ENCODE data around the gene DEFB132.

DEFB132 gene

DNA sequence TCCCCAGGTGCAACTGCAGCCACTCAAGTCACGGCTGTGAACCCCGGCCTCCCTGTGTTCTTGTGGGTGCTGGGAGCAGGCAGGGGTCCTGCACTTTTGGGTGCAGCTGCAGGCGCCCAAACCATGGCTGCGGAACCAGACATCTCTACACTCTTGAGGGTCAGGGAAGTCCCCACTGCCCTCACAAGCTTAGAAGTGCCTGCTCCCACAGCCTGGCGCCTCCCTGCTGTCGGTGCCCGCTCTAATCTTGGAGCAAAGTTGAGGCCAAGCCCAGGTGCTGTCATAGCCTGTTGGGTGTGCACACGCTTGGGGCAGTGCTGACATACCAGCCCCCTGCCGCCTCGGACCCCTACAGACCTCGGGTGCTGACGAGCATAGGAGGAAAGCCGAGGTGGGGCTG, 6.2 kb downstream of the DEFB132 start:
- no peak for DNase-seq (ENCODE audit: low spot score)

DNA sequence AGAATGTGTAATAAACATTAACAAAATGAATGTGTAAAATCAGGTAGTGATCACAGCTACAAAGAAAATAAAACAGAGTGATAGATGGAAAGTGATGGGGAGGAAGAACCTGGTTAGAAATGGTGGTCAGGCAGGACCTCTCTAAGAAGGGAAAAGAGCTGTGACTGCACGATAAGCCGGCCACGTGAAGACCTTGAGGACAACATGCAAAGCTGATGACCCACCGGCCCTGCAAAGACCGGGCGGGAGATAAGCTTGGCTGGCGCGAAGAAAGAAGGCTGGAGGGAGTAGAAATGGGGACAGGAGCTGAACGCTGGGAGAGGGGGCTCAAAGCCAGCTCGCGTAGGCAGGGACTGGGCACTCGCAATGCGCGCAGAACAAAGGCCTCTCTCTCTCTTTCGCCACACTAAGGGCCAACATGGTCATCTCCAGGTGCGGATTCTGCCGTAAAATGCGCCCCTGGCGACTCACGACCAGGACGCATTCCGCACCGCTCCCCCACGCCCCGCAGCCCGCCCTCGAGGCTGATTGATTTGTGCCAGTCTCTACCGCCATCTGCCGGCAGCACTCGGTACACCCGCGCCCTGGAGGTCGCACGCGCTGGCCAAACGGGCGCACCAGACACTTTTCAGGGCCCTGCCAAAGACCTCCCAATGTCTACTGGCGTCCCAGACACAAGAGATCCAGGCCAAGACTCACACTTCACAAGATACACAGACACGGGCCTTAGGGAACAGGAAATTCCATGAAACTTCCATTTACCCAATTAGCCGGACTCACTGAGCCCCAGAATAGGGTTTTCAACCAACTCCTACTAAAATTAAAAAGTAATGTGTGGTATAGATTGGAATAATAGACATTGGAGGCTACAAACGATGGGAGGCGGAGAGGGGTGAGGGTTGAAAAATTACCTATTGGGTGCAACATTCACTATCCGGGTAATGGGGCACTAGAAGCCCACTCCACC, 9.4 kb downstream of the DEFB132 start:
- DNase-seq (ENCODE audit: low spot score): peak; percentile 91

DNA sequence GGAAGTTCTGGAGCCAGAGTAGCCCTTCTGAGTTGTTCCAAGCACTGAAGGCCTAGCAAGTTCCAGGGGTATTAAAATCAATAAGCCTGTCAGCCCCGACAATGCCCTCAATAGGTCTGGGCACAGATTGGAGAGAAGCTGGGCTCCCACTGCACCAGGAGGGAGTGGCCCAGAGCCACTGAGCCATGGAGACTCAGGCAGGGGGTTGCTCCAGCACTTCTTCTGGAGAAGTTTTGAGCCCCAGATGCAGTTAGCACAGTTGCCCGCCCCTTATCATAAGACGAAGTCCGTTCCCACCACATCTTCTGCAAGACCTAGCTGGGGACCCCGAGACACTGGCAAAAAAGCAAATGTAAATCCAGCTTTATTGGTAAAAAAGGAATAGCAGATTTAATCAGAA, 13.0 kb downstream of the DEFB132 start:
- DNase-seq (ENCODE audit: low spot score): no peak

DNA sequence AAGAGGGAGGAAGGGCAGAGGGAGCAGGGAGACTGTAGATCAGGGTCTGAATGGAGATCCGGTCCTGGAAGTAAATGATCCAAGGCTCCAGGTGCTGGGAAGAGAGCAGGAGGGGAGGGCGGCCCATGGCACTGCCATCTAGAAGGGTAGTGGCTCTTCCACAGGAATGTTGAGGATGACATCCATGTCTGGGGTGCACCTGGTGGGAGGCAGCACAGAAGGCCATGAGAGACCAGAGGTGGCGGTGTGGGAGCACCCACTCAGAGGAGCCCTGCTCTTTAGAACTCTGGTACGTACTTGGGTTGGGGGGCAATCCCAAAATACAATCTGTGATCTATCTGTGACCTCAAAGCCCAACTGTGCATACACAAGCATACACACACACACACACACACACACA, 13.5 kb downstream of the DEFB132 start:
- DNase-seq (ENCODE audit: low spot score): no peak

DNA sequence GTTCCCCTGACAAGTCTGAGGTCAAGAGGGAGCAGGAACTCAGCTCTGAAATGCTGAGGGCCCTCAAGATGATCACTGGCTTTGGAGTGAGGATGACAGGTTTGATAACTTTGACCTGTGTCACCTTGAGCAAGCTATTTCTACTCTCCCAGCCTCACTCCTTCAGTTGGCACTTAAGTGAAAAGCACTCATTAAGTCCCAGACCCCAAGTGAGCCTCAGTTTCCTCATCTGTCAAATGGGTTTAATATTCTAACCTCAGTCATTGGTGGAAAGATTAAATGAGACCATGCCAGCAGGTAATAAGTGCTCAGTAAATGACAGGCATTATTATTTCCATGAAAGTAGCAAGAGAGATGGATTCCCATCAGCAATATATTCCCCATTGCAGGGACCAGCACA, 14.0 kb downstream of the DEFB132 start:
- DNase-seq (ENCODE audit: low spot score): no peak

DNA sequence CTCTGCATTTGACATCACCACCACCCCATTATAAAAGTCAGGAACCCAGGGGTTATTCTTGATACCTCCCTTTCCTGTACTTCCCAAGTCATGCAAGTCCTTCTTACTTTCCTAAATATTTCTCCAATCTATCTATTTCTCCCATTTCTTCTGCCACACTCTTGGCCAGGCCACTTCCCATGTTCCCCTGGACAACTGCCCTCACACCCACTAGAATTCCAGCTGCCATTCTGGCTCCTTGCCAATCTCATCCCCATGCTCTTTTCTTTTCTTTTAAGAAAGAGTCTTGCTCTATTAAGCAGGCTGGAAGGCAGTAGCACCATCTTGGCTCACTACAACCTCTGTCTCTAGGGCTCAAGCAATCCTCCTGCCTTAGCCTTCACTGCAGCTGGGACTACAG, 15.2 kb downstream of the DEFB132 start:
- DNase-seq (ENCODE audit: low spot score): no peak

DNA sequence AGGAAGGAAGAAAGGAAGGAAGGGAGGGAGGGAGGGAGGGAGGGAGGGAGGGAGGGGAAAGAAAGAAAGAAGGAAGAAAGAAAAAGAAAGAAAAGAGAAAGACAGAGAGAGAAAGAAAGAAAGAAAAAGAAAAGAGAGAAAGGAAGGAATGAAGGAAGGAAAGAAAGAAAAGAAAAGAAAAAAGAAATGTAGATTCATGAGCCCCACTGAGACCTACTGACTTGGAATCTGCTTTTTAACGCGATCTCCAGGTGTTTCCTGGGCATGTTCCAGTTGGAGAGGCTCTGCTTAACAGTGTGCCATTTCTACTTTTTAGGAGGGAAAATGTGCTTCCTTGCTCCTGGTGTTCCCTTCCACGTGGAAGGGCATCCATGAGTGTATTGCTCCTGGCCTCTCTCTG, 16.4 kb downstream of the DEFB132 start:
- DNase-seq (ENCODE audit: low spot score): no peak

DNA sequence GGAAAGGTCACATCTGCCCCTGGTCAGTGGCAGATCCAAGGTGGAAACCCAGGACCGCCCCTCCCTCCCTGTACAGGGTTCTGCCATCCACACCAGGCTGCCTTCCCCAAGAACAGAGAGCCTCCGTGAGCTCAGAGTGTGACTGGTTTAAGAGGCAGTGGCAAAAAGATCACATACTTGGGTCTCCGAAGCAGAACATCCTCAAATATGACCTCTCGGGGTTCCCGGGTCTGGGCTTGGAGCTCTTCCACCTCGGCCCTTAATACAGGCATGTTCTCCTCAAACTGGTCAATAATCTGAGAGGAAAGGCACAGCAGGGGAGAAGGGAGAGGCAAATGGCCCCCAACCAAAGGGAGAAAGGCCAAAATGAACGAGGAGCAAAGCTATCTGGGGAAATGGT, 18.3 kb downstream of the DEFB132 start:
- DNase-seq (ENCODE audit: low spot score): no peak

DNA sequence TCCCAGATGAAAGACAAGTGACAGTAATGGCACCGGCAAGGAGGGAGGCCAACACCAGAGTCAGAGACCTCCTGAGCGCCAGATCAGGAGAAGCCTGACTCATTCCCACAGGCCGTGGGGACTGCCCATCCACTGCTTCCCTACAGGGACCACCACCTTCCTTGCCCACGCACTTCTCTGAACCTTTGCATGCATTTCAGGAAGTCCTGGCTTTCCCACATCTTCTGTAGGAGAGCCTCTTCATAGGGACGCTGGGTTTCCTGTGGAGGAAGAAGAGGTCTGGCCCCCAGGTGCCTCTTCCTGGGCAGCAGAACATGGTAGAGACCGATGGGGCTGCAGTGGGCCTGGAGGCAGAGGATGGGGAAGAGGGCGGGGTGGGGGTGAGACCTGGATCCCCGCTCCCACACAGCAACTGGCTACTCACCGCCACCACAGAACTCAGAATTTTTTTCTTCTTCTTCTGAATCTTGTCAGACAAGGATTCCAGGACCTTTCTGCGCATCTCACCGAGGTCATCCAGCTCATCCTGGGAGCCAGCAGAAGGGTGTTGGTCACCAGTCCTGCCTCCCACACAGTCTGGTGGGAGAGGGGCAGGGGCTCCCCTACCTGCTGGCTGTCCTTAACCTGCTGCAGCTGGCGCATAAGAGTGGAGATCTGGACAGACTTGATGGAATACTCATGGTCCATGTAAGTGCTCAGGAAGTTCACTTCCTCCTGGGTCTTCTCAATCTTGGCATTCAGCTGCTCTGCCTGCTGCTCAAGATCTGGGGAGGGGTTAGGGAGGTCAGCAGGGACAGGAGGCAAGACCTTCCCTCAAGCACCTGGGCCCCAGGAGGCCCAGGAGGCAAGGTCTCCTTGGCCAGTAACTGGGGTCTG, 19.3 kb downstream of the DEFB132 start:
- no peak for DNase-seq (ENCODE audit: low spot score)

DNA sequence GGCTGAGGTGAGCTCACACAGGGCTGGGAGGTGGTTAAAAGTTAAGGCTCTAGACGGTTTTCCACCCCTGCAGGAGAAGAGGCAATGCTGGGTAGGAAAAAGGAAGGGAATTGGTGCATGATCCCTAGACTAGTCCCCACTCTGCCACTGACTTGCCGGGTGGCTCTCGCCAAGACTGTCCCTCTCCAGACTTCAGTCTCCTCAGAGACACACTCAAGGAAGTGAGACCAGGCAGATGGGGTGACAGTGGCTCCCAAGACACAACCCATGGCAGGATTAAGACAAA, 19.9 kb downstream of the DEFB132 start:
- DNase-seq (ENCODE audit: low spot score): no peak

DNA sequence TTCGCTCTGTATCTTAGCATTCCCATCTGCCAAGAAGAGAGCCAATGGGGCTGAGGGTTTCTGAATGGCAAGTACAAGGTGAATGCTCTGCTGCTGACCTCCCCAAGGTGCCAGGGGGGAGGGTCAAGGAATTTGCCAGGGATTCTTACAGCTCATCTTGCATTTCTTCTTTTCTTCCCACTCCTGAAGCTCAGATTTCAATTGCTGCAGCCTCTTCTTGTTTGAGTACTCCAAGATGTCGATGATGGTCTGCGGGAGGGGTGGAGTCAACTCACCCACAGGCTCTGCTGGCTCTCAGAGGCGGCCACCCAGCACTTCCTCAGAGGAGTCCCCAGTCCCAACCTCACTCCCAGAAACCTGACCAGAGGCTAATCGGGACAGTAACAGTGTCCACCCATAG, 20.7 kb downstream of the DEFB132 start:
- no peak for DNase-seq (ENCODE audit: low spot score)

DNA sequence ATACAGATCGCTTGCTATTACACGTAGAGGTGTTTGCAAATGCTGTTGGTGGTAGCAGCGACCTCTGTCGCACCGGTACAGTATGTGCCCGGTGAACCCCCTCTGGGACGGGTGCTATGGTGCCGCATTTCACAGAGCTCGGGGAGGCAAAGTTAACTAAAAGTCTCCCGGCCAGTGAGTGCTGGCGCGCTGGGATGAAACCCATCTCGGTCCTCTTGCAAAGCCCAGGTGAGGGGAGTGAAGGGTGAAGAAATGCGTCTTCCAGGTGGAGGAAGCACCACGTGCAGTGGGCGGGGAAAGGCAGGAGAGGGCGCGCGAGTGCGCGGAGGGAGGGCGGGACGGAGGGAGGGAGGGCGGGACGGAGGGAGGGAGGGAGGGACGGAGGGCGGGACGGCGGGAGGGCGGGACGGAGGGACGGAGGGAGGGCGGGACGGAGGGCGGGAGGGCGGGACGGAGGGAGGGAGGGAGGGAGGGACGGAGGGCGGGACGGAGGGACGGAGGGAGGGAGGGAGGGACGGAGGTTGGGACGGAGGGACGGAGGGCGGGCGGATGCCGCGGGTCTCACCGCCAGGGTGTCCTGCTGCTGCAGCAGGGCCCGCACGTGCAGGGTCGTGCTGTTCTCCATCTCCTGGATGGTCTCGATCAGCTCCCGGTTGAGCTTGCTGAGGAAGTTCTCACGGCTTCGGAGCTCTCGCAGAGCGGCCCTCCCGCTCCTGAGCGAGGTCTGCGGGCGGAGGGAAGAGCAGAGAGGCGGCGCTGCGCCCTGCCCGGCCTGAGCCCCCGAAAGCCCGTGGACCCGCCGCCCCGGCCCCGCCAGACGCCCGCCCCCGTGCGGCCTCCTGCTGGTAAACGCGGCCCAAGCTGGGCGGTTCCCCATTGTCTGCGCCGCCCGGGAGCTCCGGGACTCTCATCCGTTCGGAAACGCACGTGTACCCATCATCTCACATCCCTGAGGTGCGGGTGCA, 21.4 kb downstream of the DEFB132 start:
- no peak for DNase-seq (ENCODE audit: low spot score)

DNA sequence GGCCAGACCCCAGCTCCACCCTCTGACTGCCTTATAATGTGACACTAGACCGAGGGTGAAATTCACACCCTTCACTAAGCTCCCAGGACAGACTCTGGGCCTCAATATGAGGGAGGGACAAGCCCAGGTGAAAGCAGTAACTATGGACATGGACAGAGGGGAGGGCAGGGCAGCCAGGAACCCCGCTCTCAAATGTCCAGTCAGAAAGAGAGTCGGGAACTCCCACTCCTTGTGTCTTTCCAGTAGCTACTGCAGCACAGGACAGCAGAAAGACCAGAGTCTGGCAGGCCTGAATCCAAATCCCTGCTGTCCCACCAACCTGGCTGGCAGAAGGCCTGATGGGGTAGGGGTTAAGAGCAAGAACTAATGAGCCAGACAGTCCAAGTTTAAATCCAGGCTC, 26.6 kb downstream of the DEFB132 start:
- DNase-seq (ENCODE audit: low spot score): no peak

DNA sequence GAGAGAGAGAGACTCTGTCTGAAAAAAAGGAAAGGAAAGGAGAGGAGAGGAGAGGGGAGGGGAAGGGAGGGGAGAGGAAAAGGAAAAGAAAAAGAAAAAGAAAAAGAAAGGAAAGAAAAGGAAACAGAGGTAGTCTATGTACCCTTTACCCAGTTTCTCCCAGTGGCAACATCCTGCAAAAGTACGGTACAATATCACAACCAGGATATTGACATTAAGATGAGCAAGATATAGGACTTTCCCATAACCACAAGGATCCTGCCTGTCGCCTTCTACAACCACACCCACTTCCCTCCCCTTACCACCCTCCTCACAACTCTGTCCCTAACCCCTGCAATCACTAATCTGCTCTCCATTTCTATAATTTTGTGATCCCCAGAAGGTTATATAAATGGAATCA, 29.0 kb downstream of the DEFB132 start:
- no peak for DNase-seq (ENCODE audit: low spot score)

DNA sequence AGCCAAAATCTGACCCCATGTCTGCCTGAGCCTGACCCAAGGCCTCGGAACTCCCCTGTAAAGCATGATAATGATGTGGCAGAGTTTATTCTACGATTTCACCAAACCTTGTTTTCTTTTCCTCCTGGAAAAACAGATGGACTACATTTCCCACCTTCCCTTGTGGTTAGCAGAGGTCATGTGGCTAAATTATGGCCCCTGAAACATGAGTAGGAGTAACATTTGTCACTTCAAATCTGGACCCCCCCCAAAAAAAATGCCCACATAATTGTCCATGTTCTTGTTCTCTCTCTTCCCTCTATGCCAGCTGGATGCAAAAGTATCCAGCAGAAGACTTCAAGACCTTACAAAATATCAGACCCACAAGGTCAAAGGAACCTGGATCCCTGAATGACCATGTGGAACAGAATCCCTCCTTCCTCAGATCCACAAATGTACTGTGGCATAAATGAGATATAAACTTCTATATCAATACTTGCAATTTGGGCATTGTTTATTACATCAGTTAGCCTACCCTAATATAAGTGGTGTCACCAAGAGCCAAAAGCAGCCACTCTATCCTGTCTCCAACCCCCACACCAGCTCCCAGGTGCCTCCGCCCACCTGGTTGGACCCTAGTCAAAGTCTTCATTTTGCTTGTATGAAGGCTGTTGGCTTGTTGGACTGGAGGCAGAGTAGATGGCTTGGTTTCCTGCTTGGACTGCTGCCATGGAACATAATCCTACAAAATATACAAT, 31.6 kb downstream of the DEFB132 start:
- no peak for DNase-seq (ENCODE audit: low spot score)

DNA sequence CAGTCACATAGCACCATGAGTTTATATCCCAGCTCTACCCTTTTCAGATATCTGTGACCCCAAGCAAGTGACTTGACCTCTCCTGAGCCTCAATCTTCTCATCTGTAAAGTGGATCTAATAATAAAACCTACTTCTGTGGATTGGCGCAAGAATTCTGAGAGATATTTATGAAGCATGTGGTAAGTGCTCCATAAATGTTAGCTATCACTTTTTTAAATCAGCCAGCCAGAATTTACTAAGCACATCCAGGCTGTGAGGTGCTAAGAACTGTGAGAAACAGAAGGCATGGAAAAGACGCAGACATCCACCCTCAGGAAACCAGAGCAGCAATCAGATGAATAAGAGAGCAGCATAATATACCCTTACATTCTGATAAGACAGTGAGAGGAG, 32.2 kb downstream of the DEFB132 start:
- DNase-seq (ENCODE audit: low spot score): no peak

DNA sequence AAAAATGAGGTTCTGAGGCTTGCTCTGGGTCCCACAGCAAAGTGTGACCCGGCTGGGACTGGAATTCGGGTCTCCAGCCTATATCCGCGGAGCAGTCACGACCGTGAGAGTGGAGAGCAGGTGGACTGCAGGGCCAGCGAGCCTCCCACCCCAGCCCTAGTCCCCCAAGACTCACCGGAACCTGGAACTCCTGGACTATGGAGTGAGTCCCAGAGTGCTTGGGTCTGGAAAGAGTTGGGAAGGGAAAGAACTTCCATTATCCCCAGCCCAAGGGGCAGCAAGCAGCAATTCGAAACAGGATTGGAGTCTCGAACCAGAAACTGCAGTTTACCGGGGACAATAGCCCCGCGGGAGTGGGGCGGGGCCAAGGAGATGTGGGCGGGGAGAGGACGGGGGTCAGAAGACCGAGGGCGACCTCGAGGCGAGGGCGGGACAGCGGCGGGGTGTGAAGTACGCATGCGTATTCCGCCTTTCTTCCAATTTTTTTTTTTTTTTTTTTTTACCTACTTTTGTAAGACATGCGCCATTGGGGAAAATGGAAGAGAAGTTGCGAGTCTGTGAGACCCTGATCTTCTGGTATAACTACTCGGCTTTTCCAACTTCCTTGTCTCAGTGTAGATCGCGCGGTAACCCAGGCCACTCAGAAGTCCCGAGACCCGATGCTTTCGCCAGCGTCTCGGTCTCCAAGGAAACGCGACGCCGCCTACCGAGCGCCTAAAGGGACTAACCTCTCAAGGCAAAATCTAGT, 32.7 kb downstream of the DEFB132 start, which contains the start of gene C20orf96:
C20orf96 (minus strand) TSS at position 667 of the 748 bp plus-strand sequence; CDS start at position 527, 140 bp downstream.
- DNase-seq (ENCODE audit: low spot score): peak; percentile 98

DNA sequence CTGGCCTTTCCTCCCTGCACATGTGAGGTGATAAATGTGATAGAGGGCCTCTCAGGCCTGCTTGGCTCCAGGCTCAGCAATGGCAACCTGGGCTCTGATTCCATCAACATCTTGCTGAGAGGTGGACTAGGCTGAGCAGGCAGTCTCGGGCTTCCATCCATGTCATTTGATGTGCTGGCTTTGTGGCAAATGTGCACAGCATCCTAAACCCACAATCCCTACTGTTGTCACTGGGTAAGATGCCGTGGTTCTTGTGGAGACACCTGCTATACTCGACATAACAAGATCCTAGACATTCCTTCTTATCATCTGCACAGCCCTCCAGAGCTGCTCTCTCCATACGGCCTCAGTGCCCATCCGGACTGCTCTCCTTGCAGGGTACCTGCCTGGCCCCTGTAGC, 37.1 kb downstream of the DEFB132 start:
- no peak for DNase-seq (ENCODE audit: low spot score)

DNA sequence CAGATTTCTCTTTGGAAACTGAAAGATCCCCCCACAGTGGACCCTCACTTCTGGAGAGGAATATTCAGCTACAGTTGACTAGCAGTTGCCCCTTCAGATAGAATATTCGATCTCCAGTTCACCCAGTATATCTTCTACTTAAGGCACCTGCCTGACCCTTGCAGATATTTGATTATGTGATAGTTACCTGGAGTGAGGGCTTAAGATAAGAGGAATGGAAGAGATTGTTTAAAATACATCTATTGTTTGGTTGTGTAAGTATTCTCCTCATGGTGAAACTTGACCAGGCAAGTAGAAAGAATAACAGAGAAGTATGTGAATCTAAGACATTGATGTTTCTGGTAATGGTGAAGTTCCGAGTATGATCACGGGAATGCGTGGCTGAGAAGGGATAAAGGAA, 38.3 kb downstream of the DEFB132 start:
- no peak for DNase-seq (ENCODE audit: low spot score)

DNA sequence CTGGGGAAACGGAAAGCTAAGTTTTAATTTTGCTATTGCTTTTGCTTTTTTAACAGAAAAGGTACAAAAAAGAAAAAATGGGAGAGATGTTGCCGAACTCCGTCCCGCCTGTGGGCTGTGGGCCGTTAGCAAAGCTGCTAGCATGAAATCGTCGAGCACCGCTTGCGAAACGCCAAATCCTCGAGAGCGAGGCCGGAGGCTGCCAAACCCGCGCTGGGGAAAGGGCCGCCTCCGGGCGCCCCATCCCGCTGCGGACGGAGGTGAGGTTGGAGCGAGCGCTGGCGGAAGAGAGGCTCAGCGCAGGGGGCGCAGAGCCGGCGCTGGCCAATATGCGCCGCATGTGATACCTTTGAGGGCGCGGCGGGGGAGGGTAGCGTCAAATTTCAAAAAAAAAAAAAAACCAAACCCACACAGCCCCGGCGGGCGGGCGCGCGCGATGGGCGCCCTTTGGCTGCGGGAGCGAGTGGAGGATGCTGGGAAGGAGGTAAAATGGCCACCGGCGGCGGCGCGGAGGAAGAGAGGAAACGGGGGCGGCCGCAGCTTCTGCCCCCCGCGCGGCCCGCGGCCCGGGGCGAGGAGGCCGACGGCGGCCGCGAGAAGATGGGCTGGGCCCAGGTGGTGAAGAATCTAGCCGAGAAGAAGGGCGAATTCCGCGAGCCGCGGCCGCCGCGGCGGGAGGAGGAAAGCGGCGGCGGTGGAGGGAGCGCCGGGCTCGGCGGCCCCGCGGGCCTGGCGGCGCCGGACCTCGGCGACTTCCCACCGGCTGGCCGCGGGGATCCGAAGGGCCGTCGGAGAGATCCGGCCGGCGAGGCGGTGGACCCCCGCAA, 39.8 kb downstream of the DEFB132 start, which contains the start of gene ZCCHC3:
ZCCHC3 (plus strand) TSS at position 473 of the 827 bp plus-strand sequence; CDS start at position 490, 17 bp downstream.
- DNase-seq (ENCODE audit: low spot score): peak; percentile 90
